GM19240 (cell line): ENCODE results near the gene PGM5.

Experiments
- DNase-seq: peaks from one replicate; pipeline ENCODE4 v3.0.0; 2011; ENCODE audit warnings: low spot score; ENCODE audit not compliant: insufficient read length

The PGM5 gene

GRCh38 chr9:68431307-68431706 is 74.9 kb downstream of the PGM5 start:
- no peak for DNase-seq

GRCh38 chr9:68433531-68434110 is 77.2 kb downstream of the PGM5 start:
- no peak for DNase-seq

GRCh38 chr9:68437785-68438184 is 81.4 kb downstream of the PGM5 start:
- DNase-seq, result no peak

- DNase-seq, result no peak
These were observed 87.2 kb downstream of the PGM5 start for GRCh38 chr9:68443624-68444023.

- DNase-seq, result no peak
These were observed 90.4 kb downstream of the PGM5 start for GRCh38 chr9:68446836-68447235.

- DNase-seq, result no peak
These were observed 91.2 kb downstream of the PGM5 start for GRCh38 chr9:68447611-68448010.

- no peak for DNase-seq
These were observed 98.3 kb downstream of the PGM5 start for GRCh38 chr9:68454579-68455334.

- DNase-seq, result no peak
These were observed 99.0 kb downstream of the PGM5 start for GRCh38 chr9:68455451-68455850.

GRCh38 chr9:68457803-68458202 is 101.4 kb downstream of the PGM5 start:
- DNase-seq, result no peak

GRCh38 chr9:68458918-68459317 is 102.5 kb downstream of the PGM5 start:
- DNase-seq, result no peak

- DNase-seq, result no peak
These were observed 105.8 kb downstream of the PGM5 start for GRCh38 chr9:68462105-68462775.

GRCh38 chr9:68470067-68470466 is 113.7 kb downstream of the PGM5 start:
- DNase-seq, result no peak

- DNase-seq, result no peak
These were observed 114.2 kb downstream of the PGM5 start for GRCh38 chr9:68470634-68471033.

- no peak for DNase-seq
These were observed 115.7 kb downstream of the PGM5 start for GRCh38 chr9:68472119-68472518.

GRCh38 chr9:68473790-68474189 is 117.4 kb downstream of the PGM5 start:
- no peak for DNase-seq

- no peak for DNase-seq
These were observed 120.0 kb downstream of the PGM5 start for GRCh38 chr9:68476422-68476821.

- DNase-seq, result no peak
These were observed 120.4 kb downstream of the PGM5 start for GRCh38 chr9:68476847-68477246.

- DNase-seq, result no peak
These were observed 124.4 kb downstream of the PGM5 start for GRCh38 chr9:68480807-68481206.

GRCh38 chr9:68482548-68482947 is 126.1 kb downstream of the PGM5 start:
- no peak for DNase-seq

GRCh38 chr9:68488126-68488525 is 131.7 kb downstream of the PGM5 start:
- no peak for DNase-seq

GRCh38 chr9:68489646-68490045 is 133.2 kb downstream of the PGM5 start:
- DNase-seq, result no peak

GRCh38 chr9:68492806-68493205 is 136.4 kb downstream of the PGM5 start:
- no peak for DNase-seq

- DNase-seq, result no peak
These were observed 137.1 kb downstream of the PGM5 start for GRCh38 chr9:68493541-68493940.
